Vagina (tissue), 2 donors: ENCODE measurements around the gene NKAIN1.

Experiments used
- POLR2A ChIP-seq, 2 donors: fragments of 450-650 bp; IDR thresholded peaks; one replicate each; pipeline ENCODE4 v1.6.1; 2017; ENCODE audit warnings: antibody characterized with exemption in 2 of 2, mild to moderate bottlenecking in 2 of 2, moderate library complexity in 2 of 2
- POLR2AphosphoS5 ChIP-seq, 2 donors: sonication (generic); formaldehyde crosslinking; IDR thresholded peaks; one replicate each; pipeline ENCODE4 v1.9.0; 2017; ENCODE audit warnings: antibody characterized with exemption in 2 of 2, mild to moderate bottlenecking in 2 of 2, low read depth in 1 of 2; ENCODE audit not compliant: insufficient read depth in 1 of 2
- TF ChIP-seq, protein P1 (sequence below), 3 experiments: fragments of 450-650 bp in 2 of 3; fragments of 200-600 bp in 1 of 3; sonication (generic) in 1 of 3; IDR thresholded peaks; one replicate each; pipeline ENCODE4 v1.5.1; 2017 to 2019; ENCODE audit warnings: antibody characterized with exemption in 3 of 3, mild to moderate bottlenecking in 2 of 3, moderate library complexity in 2 of 3

DNA sequence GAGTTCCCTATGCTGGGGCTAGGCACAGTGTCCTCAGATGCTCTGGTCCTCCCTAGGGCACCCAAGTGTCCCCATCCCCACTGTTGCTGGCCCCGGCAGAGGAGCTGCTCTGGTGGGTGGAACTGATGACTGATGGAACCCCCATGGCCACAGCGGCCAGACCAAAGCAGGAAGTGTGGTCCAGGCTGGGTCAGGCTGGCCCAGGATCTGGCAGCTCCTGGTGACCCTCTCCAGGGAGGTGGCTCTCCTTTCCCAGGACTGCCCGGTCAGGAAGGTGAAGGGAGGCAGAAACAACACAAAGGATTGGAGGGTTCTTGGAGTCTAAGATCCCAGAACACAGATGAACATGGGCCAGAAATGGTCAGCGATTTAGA lies 1.1 kb downstream of the NKAIN1 start:
- TF ChIP-seq, protein P1, sequence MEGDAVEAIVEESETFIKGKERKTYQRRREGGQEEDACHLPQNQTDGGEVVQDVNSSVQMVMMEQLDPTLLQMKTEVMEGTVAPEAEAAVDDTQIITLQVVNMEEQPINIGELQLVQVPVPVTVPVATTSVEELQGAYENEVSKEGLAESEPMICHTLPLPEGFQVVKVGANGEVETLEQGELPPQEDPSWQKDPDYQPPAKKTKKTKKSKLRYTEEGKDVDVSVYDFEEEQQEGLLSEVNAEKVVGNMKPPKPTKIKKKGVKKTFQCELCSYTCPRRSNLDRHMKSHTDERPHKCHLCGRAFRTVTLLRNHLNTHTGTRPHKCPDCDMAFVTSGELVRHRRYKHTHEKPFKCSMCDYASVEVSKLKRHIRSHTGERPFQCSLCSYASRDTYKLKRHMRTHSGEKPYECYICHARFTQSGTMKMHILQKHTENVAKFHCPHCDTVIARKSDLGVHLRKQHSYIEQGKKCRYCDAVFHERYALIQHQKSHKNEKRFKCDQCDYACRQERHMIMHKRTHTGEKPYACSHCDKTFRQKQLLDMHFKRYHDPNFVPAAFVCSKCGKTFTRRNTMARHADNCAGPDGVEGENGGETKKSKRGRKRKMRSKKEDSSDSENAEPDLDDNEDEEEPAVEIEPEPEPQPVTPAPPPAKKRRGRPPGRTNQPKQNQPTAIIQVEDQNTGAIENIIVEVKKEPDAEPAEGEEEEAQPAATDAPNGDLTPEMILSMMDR (IDR thresholded peaks at IDR 0.05) = no peak
- no peak for TF ChIP-seq POLR2AphosphoS5 (IDR thresholded peaks at IDR 0.05; ENCODE audit: insufficient read depth in 1 of 2, low read depth in 1 of 2)
- TF ChIP-seq POLR2A (IDR thresholded peaks at IDR 0.05) = no peak
